ENCODE data around the gene MYO5B.

MYO5B gene

GRCh38 chr18:50166901-50167300 is 28.0 kb downstream of the MYO5B start:
- no peak for TF ChIP-seq CTCF (IDR thresholded peaks at IDR 0.05; ENCODE audit: insufficient read depth, low read depth, low read length, missing control alignments)
- no peak for DNase-seq (ENCODE audit: low read depth)
- H3K4me3 ChIP-seq (ENCODE audit: low read depth, low read length), result no peak overlapping the region

DNA sequence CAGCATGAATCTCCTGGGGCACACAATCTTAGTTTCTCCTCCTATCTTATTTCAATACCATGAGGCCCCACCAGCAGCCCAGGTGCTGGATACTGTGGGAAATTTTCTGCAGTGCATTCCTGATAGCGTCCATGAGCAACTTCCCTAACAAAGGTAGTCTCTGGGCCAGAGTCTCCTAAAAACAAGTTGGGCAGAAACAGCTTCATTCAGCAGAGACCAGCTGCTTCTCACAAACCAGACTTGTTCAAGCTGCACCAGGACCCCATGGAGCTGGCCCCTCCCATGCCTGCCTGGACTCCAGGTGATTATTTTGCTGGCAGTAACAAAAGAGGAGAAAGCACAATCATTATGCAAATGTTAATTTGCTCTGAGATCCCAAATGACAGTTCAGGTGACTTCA is 31.4 kb downstream of the MYO5B start:
- TF ChIP-seq CTCF (IDR thresholded peaks at IDR 0.05; ENCODE audit: insufficient read depth, low read depth, low read length, missing control alignments), result no peak
- H3K4me3 ChIP-seq (ENCODE audit: low read depth, low read length), result no peak overlapping the region
- no peak for DNase-seq (ENCODE audit: low read depth)

- no peak overlapping the region for H3K4me3 ChIP-seq (ENCODE audit: low read depth, low read length)
- no peak for DNase-seq (ENCODE audit: low read depth)
- no peak for TF ChIP-seq CTCF (IDR thresholded peaks at IDR 0.05; ENCODE audit: insufficient read depth, low read depth, low read length, missing control alignments)
These were observed 32.3 kb downstream of the MYO5B start for GRCh38 chr18:50162486-50163304.

- H3K4me3 ChIP-seq (ENCODE audit: low read depth, low read length), result no peak overlapping the region
- TF ChIP-seq CTCF (IDR thresholded peaks at IDR 0.05; ENCODE audit: insufficient read depth, low read depth, low read length, missing control alignments), result no peak
- DNase-seq (ENCODE audit: low read depth), result no peak
These were observed 33.2 kb downstream of the MYO5B start for GRCh38 chr18:50161597-50162205.

- no peak for DNase-seq (ENCODE audit: low read depth)
- TF ChIP-seq CTCF (IDR thresholded peaks at IDR 0.05; ENCODE audit: insufficient read depth, low read depth, low read length, missing control alignments), result no peak
These were observed 35.3 kb downstream of the MYO5B start for GRCh38 chr18:50159654-50160046.

GRCh38 chr18:50158866-50159653 is 35.9 kb downstream of the MYO5B start:
- no peak overlapping the region for H3K4me3 ChIP-seq (ENCODE audit: low read depth, low read length)
- no peak for TF ChIP-seq CTCF (IDR thresholded peaks at IDR 0.05; ENCODE audit: insufficient read depth, low read depth, low read length, missing control alignments)
- no peak for DNase-seq (ENCODE audit: low read depth)

More at GRCh38 chr18:50159654-50160046, 35.3 kb downstream of the MYO5B start:
- H3K4me3 ChIP-seq (ENCODE audit: low read depth, low read length), result no peak overlapping the region
